Measurements from ENCODE around the gene TIGD1.

Gene TIGD1

GRCh38 chr2:232543928-232544631, 6.3 kb downstream of the TIGD1 start:
- H3K9ac ChIP-seq (ENCODE audit: low read depth, low read length), result no peak overlapping the region
- H3K4me1 ChIP-seq (ENCODE audit: control insufficient read depth, insufficient read depth, low read length), result peaks cover 10% of the 10 kb centered on the region
- H3K9me3 ChIP-seq (replicated peaks; ENCODE audit: low read length), result no peaks in the 10 kb centered on the region
- peaks cover 3% of the 10 kb centered on the region for H3K27me3 ChIP-seq (ENCODE audit: control insufficient read depth, insufficient read depth, low read length)
- no peak overlapping the region for H3K4me2 ChIP-seq (ENCODE audit: low read length)
- H3K36me3 ChIP-seq (ENCODE audit: insufficient read depth, low read length), result peaks cover 5% of the 10 kb centered on the region
- H3K4me3 ChIP-seq (ENCODE audit: low read length), result no peak overlapping the region

DNA sequence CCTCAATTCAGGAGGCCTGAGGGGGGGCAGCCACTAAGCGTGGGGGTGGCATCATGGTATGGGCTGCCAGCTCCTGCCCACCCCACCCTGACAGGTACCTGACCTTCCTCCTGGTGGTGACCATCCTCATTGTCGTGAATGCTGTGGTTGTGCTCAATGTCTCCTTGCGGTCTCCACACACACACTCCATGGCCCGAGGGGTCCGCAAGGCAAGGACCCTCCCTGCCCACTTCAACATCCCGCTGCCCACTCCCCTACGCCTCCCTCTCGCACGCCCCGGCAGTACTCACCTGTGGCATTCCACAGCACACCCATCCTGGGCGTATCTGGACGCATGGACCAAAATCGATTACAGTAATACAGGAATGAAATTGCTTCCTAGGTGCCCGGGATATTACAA, 6.9 kb downstream of the TIGD1 start:
- Histone ChIP-seq H3K4me1 (ENCODE audit: control insufficient read depth, insufficient read depth, low read length) (peaks cover 10% of the 10 kb centered on the region), H3K9me3 (replicated peaks; ENCODE audit: low read length) (no peaks in the 10 kb centered on the region), H3K9ac (ENCODE audit: low read depth, low read length) (no peak overlapping the region), H3K27me3 (ENCODE audit: control insufficient read depth, insufficient read depth, low read length) (peaks cover 6% of the 10 kb centered on the region), H3K4me2 (ENCODE audit: low read length) (no peak overlapping the region), H3K36me3 (ENCODE audit: insufficient read depth, low read length) (peaks cover 5% of the 10 kb centered on the region), H3K4me3 (ENCODE audit: low read length) (no peak overlapping the region)

DNA sequence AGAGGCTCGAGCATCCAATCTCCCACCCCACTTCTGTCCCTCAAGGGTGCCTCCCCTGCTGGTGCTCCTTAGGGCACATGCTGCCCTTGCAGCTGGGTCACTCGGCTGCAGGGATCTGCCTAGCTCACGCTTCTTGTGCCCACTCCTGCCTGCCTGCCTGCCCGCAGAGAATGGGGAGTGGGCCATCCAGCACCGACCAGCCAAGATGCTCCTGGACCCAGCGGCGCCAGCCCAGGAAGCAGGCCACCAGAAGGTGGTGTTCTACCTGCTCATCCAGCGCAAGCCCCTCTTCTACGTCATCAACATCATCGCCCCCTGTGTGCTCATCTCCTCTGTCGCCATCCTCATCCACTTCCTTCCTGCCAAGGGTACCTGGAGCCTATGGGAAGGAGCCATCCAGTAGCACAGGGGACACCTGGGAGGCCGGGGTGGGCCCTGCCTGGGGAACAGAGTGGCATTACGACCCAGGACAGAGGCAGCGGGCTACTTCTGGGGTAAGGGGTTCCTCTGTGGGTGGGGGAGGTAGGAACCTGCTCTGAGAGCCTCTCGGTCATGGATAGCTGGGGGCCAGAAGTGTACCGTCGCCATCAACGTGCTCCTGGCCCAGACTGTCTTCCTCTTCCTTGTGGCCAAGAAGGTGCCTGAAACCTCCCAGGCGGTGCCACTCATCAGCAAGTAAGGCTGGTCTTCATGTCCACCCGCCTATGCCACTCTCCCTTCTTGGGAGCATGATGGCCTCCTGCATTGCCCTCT, 7.5 kb downstream of the TIGD1 start:
- no peak overlapping the region for H3K4me2 ChIP-seq (ENCODE audit: low read length)
- no peaks in the 10 kb centered on the region for H3K9me3 ChIP-seq (replicated peaks; ENCODE audit: low read length)
- no peak overlapping the region for H3K4me3 ChIP-seq (ENCODE audit: low read length)
- peaks cover 6% of the 10 kb centered on the region for H3K27me3 ChIP-seq (ENCODE audit: control insufficient read depth, insufficient read depth, low read length)
- peaks cover 5% of the 10 kb centered on the region for H3K36me3 ChIP-seq (ENCODE audit: insufficient read depth, low read length)
- no peak overlapping the region for H3K9ac ChIP-seq (ENCODE audit: low read depth, low read length)
- peaks cover 10% of the 10 kb centered on the region for H3K4me1 ChIP-seq (ENCODE audit: control insufficient read depth, insufficient read depth, low read length)

DNA sequence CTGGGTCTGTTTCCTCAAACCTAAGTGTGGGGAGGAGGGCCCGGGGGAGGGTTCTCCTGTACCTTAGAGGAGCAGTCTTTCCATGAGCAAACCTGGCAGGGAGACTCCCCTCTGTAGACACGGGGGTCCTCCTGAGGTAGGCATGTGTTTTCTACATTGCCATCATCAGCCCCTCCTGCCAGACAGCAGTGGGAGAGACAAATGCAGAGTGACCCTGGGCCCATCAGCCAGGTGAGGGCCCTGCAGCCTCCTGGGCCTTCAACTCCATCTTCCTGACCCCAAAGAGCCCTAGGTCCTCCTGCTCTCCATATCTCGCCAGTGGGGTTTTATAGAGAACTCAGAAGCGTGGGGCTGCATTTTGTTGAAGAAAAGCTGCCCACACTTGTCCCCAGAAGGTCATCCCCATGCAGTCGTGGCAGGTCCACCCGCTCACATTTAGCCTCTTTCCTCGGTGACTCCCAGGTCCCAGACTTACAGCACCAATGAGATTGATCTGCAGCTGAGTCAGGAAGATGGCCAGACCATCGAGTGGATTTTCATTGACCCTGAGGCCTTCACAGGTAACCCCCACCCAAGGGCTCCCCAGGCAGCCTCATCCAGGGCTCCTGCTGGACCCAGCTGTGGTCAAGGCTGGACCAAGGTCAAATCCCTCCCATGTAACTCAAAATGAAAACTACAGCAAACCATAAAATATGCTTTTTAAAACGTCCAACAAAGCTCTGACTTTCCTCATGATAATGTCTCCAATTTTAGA, 8.2 kb downstream of the TIGD1 start:
- no peak overlapping the region for H3K4me3 ChIP-seq (ENCODE audit: low read length)
- no peak overlapping the region for H3K9ac ChIP-seq (ENCODE audit: low read depth, low read length)
- no peaks in the 10 kb centered on the region for H3K9me3 ChIP-seq (replicated peaks; ENCODE audit: low read length)
- peaks cover 6% of the 10 kb centered on the region for H3K27me3 ChIP-seq (ENCODE audit: control insufficient read depth, insufficient read depth, low read length)
- H3K4me1 ChIP-seq (ENCODE audit: control insufficient read depth, insufficient read depth, low read length), result peaks cover 10% of the 10 kb centered on the region
- H3K36me3 ChIP-seq (ENCODE audit: insufficient read depth, low read length), result peaks cover 5% of the 10 kb centered on the region
- no peak overlapping the region for H3K4me2 ChIP-seq (ENCODE audit: low read length)

DNA sequence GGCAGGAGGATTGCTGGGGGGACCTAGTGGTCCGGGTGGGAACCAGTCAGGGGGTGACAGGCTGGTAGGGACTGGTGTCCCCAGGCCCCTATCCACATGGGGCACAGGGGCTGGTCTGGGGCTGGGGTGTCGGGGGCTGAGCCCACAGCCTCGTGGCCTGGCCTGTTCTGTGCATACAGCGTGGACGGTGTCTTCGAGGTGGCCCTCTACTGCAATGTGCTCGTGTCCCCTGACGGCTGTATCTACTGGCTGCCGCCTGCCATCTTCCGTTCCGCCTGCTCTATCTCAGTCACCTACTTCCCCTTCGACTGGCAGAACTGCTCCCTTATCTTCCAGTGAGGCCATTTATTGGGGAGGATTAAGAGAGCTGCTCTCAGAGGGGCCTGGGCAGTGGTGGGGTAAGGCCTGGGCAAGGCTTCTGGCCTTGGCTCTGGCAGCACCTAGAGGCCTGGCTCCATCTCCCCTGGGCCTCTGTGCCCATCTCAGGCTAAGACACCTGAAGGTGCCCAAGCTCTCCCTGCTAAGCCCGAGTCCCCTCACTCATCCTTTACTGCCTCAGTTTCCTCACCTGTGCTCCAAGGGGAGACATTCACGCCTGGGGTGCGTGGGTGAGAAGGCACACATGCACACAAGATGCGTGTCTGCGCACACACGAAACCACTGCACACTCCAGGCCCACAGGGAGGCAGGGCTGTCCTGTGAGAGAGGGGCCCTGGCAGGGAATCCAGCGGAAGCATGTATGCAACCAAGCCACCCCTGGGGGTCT, 9.0 kb downstream of the TIGD1 start:
- peaks cover 10% of the 10 kb centered on the region for H3K4me1 ChIP-seq (ENCODE audit: control insufficient read depth, insufficient read depth, low read length)
- no peak overlapping the region for H3K9ac ChIP-seq (ENCODE audit: low read depth, low read length)
- H3K4me2 ChIP-seq (ENCODE audit: low read length), result no peak overlapping the region
- H3K36me3 ChIP-seq (ENCODE audit: insufficient read depth, low read length), result peaks cover 1% of the 10 kb centered on the region
- peaks cover 1% of the 10 kb centered on the region for H3K9me3 ChIP-seq (replicated peaks; ENCODE audit: low read length)
- peaks cover 6% of the 10 kb centered on the region for H3K27me3 ChIP-seq (ENCODE audit: control insufficient read depth, insufficient read depth, low read length)
- H3K4me3 ChIP-seq (ENCODE audit: low read length), result no peak overlapping the region

GRCh38 chr2:232540441-232541041, 9.8 kb downstream of the TIGD1 start:
- Histone ChIP-seq H3K9ac (ENCODE audit: low read depth, low read length) (no peak overlapping the region), H3K4me2 (ENCODE audit: low read length) (no peak overlapping the region), H3K4me1 (ENCODE audit: control insufficient read depth, insufficient read depth, low read length) (peaks cover 10% of the 10 kb centered on the region), H3K9me3 (replicated peaks; ENCODE audit: low read length) (peaks cover 5% of the 10 kb centered on the region), H3K36me3 (ENCODE audit: insufficient read depth, low read length) (no peaks in the 10 kb centered on the region), H3K27me3 (ENCODE audit: control insufficient read depth, insufficient read depth, low read length) (peaks cover 6% of the 10 kb centered on the region), H3K4me3 (ENCODE audit: low read length) (no peak overlapping the region)

- Histone ChIP-seq H3K36me3 (ENCODE audit: insufficient read depth, low read length) (no peaks in the 10 kb centered on the region), H3K9me3 (replicated peaks; ENCODE audit: low read length) (peaks cover 5% of the 10 kb centered on the region), H3K4me1 (ENCODE audit: control insufficient read depth, insufficient read depth, low read length) (peaks cover 10% of the 10 kb centered on the region), H3K27me3 (ENCODE audit: control insufficient read depth, insufficient read depth, low read length) (peaks cover 6% of the 10 kb centered on the region), H3K4me2 (ENCODE audit: low read length) (peak within 1 kb of the TSS; percentile 49), H3K9ac (ENCODE audit: low read depth, low read length) (no peak within 1 kb of the TSS), H3K4me3 (ENCODE audit: low read length) (no peak within 1 kb of the TSS)
These were observed 10.8 kb downstream of the TIGD1 start, which contains the start of gene CHRNG for GRCh38 chr2:232539298-232540231. Gene CHRNG, plus strand, starts transcription at chr2:232539692. Its CDS starts 56 bp downstream, at chr2:232539748.

DNA sequence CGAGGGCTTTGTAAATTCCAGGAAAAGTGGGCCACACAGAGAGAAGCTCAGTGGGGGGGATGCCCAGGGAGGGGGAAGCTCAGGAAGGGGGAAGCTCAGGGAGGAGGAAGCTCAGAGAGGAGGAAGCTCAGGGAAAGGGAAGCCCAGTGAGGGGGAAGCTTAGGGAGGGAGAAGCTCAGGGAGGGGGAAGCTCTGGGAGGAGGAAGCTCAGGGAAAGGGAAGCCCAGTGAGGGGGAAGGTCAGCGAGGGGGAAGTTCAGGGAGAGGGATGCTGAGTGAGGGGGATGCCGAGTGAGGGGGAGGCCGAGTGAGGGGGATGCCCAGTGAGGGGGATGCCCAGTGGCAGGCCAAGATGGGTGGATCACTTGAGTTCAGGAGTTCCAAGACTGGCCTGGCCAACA, 11.7 kb downstream of the TIGD1 start:
- no peak overlapping the region for H3K4me3 ChIP-seq (ENCODE audit: low read length)
- H3K4me2 ChIP-seq (ENCODE audit: low read length), result no peak overlapping the region
- peaks cover 10% of the 10 kb centered on the region for H3K4me1 ChIP-seq (ENCODE audit: control insufficient read depth, insufficient read depth, low read length)
- no peaks in the 10 kb centered on the region for H3K36me3 ChIP-seq (ENCODE audit: insufficient read depth, low read length)
- H3K27me3 ChIP-seq (ENCODE audit: control insufficient read depth, insufficient read depth, low read length), result peaks cover 6% of the 10 kb centered on the region
- peaks cover 5% of the 10 kb centered on the region for H3K9me3 ChIP-seq (replicated peaks; ENCODE audit: low read length)
- no peak overlapping the region for H3K9ac ChIP-seq (ENCODE audit: low read depth, low read length)

DNA sequence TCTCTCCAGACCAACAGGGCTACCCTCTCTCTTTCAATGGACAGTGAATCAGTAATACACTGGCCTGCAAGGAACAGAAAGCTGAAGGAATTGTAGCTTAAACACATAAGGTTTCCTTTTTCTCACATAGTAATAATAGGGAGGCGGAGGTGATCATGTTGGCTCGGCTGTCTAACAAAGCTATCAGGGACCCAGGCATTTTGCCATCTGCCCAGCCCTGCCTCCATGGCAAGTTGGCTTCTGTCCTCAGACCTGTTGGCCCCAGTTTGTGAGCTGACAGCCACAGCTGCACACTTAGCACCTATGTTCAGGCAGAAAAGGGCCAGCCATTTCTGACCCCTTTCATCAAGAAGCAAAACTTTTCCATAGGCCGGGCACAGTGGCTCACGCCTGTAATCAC, 12.9 kb downstream of the TIGD1 start:
- peaks cover 6% of the 10 kb centered on the region for H3K27me3 ChIP-seq (ENCODE audit: control insufficient read depth, insufficient read depth, low read length)
- H3K4me3 ChIP-seq (ENCODE audit: low read length), result no peak overlapping the region
- H3K9ac ChIP-seq (ENCODE audit: low read depth, low read length), result no peak overlapping the region
- H3K4me2 ChIP-seq (ENCODE audit: low read length), result no peak overlapping the region
- H3K36me3 ChIP-seq (ENCODE audit: insufficient read depth, low read length), result no peaks in the 10 kb centered on the region
- peaks cover 10% of the 10 kb centered on the region for H3K4me1 ChIP-seq (ENCODE audit: control insufficient read depth, insufficient read depth, low read length)
- H3K9me3 ChIP-seq (replicated peaks; ENCODE audit: low read length), result peaks cover 5% of the 10 kb centered on the region

DNA sequence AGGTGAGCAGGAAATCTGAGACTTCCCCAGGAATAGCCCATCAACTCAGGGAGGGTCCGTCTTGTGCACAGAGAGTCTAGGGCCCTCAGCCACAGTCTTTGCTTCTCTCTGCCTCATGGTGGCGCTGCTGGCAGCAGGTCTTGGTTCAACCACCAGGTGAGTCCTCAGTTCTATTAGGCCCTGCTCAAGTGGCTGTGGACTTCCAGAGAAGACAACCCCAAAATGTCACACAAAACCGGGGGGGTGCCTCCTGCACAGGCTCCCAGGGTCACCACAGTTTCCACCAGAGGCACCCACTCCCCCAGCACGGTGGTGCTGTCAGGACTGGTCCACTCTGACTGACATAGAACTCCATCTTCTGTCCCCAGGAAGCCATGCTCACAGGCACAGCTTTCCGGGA, 13.3 kb downstream of the TIGD1 start:
- no peaks in the 10 kb centered on the region for H3K36me3 ChIP-seq (ENCODE audit: insufficient read depth, low read length)
- H3K9me3 ChIP-seq (replicated peaks; ENCODE audit: low read length), result peaks cover 5% of the 10 kb centered on the region
- peaks cover 6% of the 10 kb centered on the region for H3K27me3 ChIP-seq (ENCODE audit: control insufficient read depth, insufficient read depth, low read length)
- no peak overlapping the region for H3K4me3 ChIP-seq (ENCODE audit: low read length)
- H3K4me2 ChIP-seq (ENCODE audit: low read length), result no peak overlapping the region
- H3K9ac ChIP-seq (ENCODE audit: low read depth, low read length), result no peak overlapping the region
- peaks cover 10% of the 10 kb centered on the region for H3K4me1 ChIP-seq (ENCODE audit: control insufficient read depth, insufficient read depth, low read length)
